Amniotic epithelial cell (primary cell): ENCODE results near the gene JTB.

Experiments
- DNase-seq: peaks from one replicate; pipeline ENCODE4 v3.0.0-alpha.2; 2010; ENCODE audit warnings: low read depth

The JTB gene

DNA sequence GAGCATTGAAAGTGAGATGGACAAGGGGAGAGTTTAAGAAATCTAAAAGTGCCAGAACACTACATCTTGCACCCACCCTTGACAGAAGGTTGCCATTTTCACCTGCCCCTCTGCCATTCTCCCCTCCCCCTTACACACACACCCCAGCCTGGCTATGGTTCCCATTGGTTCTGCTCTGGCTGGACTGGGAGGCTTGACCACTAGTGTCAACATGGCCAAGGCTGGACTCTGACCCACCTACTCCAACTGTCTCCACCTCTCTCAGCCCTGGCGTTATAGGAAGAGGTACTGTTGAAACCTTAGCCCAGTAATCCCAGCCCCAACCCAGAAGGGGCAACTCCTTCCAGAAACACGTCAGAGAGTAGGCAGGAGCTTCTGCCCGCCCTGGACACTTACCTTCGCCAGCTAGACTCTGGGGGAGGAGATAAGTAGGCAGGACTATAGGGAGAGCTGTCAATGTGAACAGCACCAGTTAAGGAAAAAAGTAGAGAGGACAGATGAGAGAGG lies 23.6 kb downstream of the JTB start:
- DNase-seq: no peak

- no peak for DNase-seq
Measured at GRCh38 chr1:153951801-153952200, 25.7 kb downstream of the JTB start.

DNA sequence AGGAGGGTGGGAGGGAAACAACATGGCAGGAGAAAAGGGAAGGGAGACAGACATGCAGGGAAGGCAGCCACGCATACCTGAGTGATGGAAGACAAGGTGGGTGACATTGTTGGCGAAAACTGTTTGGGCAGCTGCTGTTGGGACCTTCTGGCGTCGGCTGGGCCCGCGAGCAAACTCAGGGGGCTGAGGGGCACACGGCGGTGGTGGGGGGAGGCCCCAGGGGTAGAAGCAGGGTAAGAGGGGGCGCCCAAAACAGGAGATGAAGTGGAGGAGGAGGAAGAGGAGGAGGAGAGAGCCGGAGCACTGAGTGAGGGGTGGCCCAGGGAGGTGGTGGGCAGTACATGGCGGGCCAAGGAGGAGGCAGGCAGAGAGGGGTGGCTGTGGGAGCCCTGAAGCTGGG lies 26.3 kb downstream of the JTB start:
- DNase-seq: no peak

DNA sequence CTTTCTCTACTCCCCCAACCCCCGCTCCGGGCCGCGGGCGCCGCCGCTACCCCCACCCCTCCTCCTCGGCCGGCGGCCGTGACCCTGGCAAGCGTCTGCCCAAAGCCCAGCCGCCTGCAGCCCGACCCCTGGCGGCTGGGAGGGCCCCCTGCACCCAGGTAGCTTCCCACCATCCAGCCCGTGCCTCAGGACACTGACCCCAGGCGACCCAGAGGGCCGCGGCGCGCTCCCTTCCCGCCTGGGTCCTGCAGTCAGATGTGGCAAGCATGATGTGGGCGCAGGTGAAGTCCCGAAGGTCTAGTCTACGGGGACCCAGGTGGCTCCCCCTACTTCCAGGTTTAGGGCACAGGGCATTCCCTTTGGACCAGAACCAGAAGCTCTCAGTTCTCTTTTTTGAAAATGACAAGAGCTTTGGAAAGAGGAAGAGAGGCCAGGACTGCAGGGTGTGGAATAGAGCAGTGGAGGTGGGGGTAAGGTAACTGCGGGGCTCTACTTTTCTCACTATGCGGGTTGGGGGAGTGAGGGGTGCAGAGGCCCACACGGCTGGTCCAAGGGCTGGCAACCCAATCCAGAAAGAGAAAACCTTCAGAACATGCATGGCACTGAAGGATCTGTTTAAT lies 30.7 kb downstream of the JTB start, which contains the start of gene DENND4B:
Gene DENND4B (minus strand): TSS at position 97 of the 620 bp plus-strand sequence. CDS start 2,344 bp downstream, outside the sequence.
- peak; percentile 64 for DNase-seq

- peak; percentile 61 for DNase-seq
Measured at GRCh38 chr1:153945795-153946621, 31.5 kb downstream of the JTB start.

- peak; percentile 56 for DNase-seq
Measured at GRCh38 chr1:153945131-153945794, 32.2 kb downstream of the JTB start.

- DNase-seq: no peak
Measured at GRCh38 chr1:153944827-153945117, 32.7 kb downstream of the JTB start.

DNA sequence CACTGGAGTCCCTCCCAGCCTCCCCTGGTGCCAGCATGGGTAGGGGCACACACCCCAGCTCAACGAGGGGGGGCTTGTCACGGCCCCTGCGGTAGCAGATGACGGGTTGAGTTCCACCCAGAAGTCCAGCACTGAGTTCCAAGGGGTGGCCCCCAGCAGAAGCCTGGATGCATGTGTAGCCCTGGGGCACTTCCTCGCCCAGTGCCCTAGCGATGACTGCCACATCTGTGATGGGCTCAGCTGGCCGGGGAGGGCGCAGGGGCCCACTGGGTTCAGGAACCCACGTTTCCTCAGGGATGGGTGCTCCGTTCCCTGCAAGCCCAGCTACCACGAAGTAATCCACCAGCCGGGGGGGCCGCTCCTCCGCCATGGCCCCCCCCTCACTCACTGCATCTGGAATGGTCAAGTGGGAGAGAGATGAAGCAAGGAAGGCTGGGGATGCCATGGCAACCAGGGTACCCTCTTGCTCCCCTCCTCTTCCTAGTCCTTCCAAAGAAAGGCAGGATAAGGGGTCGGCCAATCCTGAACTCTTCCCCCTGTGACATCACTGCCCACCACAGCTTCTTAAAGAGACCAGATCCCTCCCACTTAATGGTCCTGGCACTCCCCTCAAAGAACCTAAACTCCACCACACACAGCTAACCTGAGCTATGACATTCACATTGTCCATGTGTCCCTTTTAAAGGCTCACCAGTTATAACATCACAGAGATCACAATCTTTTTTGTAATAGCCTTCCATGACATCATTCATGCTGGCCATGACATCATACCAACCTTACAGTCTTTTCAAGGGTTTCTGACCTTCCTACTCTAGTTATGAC lies 33.3 kb downstream of the JTB start:
- DNase-seq: peak; percentile 19

GRCh38 chr1:153942766-153943549 lies 34.5 kb downstream of the JTB start:
- no peak for DNase-seq

DNA sequence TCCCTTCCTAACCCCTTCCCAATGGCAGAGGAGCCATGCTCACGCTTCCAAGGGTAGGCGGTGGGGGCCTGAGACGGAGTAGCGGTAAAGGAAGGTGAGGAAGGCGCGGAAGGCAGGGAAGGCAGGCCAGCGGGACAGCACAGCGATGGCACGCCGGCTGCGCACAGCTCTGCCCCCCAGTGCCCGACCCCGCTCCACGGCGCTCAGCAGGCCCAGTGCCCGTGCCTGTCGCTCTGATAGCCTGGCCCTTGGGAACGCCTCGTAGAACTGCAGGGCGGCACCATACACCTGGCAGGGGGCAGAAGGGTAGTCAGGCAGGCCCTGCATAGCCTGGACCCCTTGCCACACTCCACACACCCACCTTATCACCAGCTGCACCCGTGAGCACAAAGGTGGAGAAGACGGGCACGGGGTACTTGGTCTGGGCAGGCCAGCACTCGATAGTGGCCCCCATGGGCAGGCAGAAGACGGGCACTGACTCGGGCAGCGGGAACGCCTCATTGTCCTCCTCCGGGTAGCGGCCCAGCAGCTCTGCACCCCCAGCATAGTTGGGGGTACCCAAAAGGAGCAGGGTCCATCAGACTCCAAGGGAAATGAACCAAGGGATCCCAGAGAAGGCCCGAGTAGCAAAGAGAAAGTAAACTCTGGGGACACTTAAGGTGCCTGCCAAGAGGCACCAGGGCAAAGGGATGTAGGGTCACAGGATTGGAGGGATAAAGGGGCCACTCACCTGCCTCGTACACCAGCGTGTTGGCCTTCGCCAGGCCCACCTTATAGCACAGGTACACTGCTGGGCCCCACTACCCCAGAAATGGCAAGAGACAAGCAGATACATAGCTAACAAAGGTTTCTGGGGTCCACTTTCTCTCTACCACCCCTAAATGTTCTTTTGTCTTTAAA lies 35.4 kb downstream of the JTB start:
- no peak for DNase-seq

- DNase-seq: no peak
Measured at GRCh38 chr1:153940756-153941155, 36.7 kb downstream of the JTB start.

- no peak for DNase-seq
Measured at GRCh38 chr1:153939476-153939875, 38.0 kb downstream of the JTB start.

DNA sequence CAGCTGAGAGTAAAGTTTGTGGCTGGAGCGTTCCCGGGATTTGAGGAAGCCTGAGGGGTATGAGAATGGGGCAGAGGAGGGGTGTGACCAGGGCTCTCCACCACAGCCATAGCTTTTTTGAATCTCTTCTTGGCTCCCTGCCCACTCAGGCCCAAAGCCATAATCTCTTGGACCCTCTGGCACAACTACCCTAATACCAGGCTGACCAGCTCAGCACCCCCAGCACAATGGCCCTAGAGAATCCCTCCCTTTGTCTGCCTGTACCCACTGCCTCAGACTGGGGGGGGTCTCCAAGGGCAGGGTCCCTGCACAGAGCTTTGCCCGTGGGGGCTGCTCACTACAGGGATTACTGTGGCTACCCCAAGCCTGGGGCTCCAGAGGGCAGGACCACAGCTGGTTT lies 38.5 kb downstream of the JTB start:
- no peak for DNase-seq

DNA sequence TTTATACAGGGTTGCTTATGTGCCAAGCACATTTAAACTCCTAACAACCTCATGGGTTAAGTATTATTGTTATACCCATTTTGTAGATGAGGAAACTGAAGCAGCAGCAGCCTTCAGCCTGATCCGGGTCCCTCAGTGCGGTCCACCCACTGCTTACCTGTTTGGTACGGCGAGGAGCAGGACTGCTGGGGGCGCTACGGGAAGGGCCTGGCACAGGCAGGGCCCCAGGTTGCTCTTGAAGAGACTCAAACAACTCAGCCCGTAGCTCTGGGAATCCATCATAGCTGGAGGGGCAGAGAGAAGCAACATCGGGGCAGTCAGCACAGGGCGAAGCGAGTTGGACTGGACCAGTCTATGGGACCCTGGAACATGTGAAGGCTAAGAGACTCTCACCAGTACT lies 40.1 kb downstream of the JTB start:
- DNase-seq: no peak

DNA sequence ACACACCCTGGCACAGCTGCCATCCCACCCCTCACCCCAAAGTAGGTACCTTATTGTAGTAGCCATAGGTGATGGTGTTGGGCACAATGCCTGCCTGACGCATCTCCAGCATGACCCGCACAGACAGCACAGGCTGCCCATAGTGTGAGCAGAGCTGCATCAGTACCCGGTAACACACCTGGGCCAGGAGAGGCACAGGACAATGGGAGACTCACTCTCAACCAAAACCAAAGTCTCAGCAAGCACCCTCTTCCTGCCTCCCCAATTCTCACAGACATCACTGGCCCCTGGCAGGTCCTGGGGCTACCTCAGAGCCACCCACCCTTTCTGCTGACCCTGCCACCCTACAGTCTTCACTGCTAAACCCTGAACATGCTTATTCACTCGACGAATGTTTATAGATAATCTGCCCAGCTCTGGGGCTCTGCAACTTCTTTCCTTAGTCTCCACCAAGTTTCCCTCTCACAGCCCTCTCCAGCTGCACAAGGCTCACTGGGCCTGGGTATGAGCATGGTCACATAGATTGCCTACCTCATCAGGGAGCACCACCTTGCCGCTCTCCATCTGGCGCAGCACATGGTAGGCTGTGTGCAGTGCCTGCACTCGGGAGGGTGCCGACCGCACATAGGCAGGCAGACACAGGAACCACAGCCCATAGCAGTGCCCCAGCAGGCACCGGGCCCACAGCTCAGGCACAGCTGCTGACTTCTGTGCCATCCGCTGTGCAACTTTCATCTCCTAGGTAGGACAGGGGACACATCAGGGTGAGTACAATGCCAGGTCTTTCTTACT lies 41.3 kb downstream of the JTB start:
- DNase-seq: no peak

DNA sequence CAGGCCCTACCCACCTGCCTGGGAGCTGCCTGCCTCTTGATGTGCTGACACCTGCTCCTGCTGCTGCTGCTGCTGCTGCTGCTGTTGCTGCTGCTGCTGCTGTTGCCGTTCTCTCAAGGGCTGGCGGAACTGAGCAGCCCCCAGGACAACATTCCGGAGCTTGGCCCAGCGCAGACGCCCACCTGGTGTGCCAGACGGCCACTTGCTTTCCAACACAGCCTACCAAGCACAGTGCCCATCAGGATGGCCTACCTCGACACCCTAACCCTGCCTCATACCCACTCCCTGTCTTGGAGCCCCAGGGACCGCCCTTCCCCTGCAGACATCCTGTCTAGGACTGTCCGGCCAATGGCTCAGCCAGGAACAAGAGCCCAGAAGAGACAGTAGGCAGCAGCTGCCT lies 42.7 kb downstream of the JTB start:
- no peak for DNase-seq

DNA sequence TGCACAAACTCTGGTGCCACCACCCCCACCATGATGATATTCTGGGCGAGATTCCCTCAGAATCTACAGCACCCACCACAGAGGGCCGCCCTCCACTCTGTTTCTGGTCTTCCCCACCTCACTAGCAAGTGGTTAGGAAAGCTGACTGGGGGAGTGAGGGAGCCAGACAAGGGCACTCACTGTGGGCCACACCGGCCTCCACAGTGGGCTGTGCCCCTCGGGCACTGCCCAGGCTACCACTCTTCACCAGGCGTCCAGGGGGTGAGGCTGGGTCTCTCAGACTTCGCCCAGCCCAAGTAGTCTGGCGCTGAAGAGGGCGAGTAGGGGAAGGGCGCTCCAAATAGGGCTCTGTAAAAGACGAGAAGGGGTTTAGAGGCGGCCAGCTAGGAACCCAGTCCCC lies 43.5 kb downstream of the JTB start:
- DNase-seq: no peak

GRCh38 chr1:153933430-153933829 lies 44.0 kb downstream of the JTB start:
- DNase-seq: no peak
